Ishikawa (cell line): ENCODE data around the gene PRM2.

Source experiments
- CEBPB ChIP-seq: IDR thresholded peaks from 2 replicates; pipeline ENCODE4 v1.6.1; 2012
- CREB1 ChIP-seq: IDR thresholded peaks from 2 replicates; pipeline ENCODE4 v1.6.1; 2012; ENCODE audit warnings: low read depth
- EGR1 ChIP-seq: IDR thresholded peaks from 2 replicates; pipeline ENCODE4 v1.6.1; 2012
- EP300 ChIP-seq: IDR thresholded peaks from 2 replicates; pipeline ENCODE4 v1.6.1; 2012; ENCODE audit warnings: borderline replicate concordance
- FOXM1 ChIP-seq: IDR thresholded peaks from 2 replicates; pipeline ENCODE4 v1.6.1; 2012; ENCODE audit warnings: low read depth, borderline replicate concordance
- MAX ChIP-seq: IDR thresholded peaks from 2 replicates; pipeline ENCODE4 v1.6.1; 2012
- NFIC ChIP-seq: IDR thresholded peaks from 2 replicates; pipeline ENCODE4 v1.6.1; 2012
- RAD21 ChIP-seq: IDR thresholded peaks from 2 replicates; pipeline ENCODE4 v1.6.1; 2012; ENCODE audit warnings: low read depth
- REST ChIP-seq: IDR thresholded peaks from 2 replicates; pipeline ENCODE4 v1.6.1; 2012; ENCODE audit warnings: low read depth, mild to moderate bottlenecking
- TAF1 ChIP-seq: IDR thresholded peaks from 2 replicates; pipeline ENCODE4 v1.6.1; 2012; ENCODE audit warnings: low read depth, mild to moderate bottlenecking
- TCF12 ChIP-seq: IDR thresholded peaks from 2 replicates; pipeline ENCODE4 v1.6.1; 2012; ENCODE audit warnings: low read depth
- TEAD4 ChIP-seq: IDR thresholded peaks from 2 replicates; pipeline ENCODE4 v1.6.1; 2012
- USF1 ChIP-seq: IDR thresholded peaks from 2 replicates; pipeline ENCODE4 v1.6.1; 2012
- YY1 ChIP-seq: IDR thresholded peaks from 2 replicates; pipeline ENCODE4 v1.6.1; 2012; ENCODE audit warnings: low read depth
- ZBTB7A ChIP-seq: IDR thresholded peaks from 2 replicates; pipeline ENCODE4 v1.6.1; 2012; ENCODE audit warnings: low read depth

PRM2 gene

GRCh38 chr16:11300560-11300892 is 24.2 kb upstream of the PRM2 start:
- TF ChIP-seq TCF12 (no peak), EGR1 (no peak), TAF1 (no peak), ZBTB7A (no peak)

GRCh38 chr16:11299865-11300559 is 23.7 kb upstream of the PRM2 start:
- TF ChIP-seq RAD21 (no peak), ZBTB7A (no peak), CEBPB (no peak), CREB1 (no peak), EGR1 (no peak), MAX (no peak)

GRCh38 chr16:11298143-11298900 is 22.0 kb upstream of the PRM2 start:
- TF ChIP-seq NFIC (no peak), ZBTB7A (no peak), MAX (no peak), FOXM1 (no peak), CREB1 (no peak), REST (no peak), TAF1 (no peak), YY1 (no peak), EP300 (no peak), EGR1 (no peak)

GRCh38 chr16:11297492-11298142 is 21.3 kb upstream of the PRM2 start:
- TF ChIP-seq REST, result no peak
- no peak for TF ChIP-seq RAD21
- TF ChIP-seq CREB1, result no peak
- TF ChIP-seq YY1, result no peak
- TF ChIP-seq TCF12, result no peak
- TF ChIP-seq NFIC, result no peak
- TF ChIP-seq ZBTB7A, result no peak
- TF ChIP-seq EP300, result no peak
- TF ChIP-seq TEAD4, result no peak
- no peak for TF ChIP-seq MAX
- TF ChIP-seq FOXM1, result no peak
- no peak for TF ChIP-seq CEBPB
- TF ChIP-seq EGR1, result no peak
- no peak for TF ChIP-seq USF1
- TF ChIP-seq TAF1, result no peak

GRCh38 chr16:11296706-11297491 is 20.6 kb upstream of the PRM2 start:
- no peak for TF ChIP-seq TAF1
- TF ChIP-seq ZBTB7A, result no peak
- no peak for TF ChIP-seq CREB1
- TF ChIP-seq NFIC, result no peak
- TF ChIP-seq EGR1, result no peak
- TF ChIP-seq CEBPB, result no peak
- no peak for TF ChIP-seq MAX
- TF ChIP-seq TCF12, result no peak
- TF ChIP-seq RAD21, result no peak
- no peak for TF ChIP-seq YY1
- no peak for TF ChIP-seq FOXM1
- TF ChIP-seq TEAD4, result no peak
- TF ChIP-seq EP300, result no peak
- TF ChIP-seq REST, result no peak
